Coronary artery (tissue), 2 donors: ENCODE measurements around the gene FOXP4.

Source experiments
- DNase-seq: peaks from one replicate; pipeline ENCODE4 v3.0.0-alpha.2; 2017; ENCODE audit warnings: low spot score
- H3K27ac ChIP-seq, 2 donors: fragments of 200-600 bp; sonication (generic); one replicate each; pipeline ENCODE4 v1.5.1; 2016 to 2019
- H3K4me3 ChIP-seq: fragments of 200-600 bp; sonication (generic); 2 replicates; pipeline ENCODE4 v1.5.1; 2016; ENCODE audit warnings: mild to moderate bottlenecking, moderate library complexity
- CTCF ChIP-seq: fragments of 200-600 bp; sonication (generic); IDR thresholded peaks from one replicate; pipeline ENCODE4 v1.5.1; 2019; ENCODE audit warnings: antibody characterized with exemption

The FOXP4 gene

GRCh38 chr6:41578217-41579087 is 32.3 kb downstream of the FOXP4 start:
- peak overlapping the region in 1 of 2 donors; percentile 42 for H3K27ac ChIP-seq
- no peak overlapping the region for H3K4me3 ChIP-seq
- no peak for DNase-seq
- TF ChIP-seq CTCF: no peak

- no peak overlapping the region for H3K27ac ChIP-seq
- no peak for DNase-seq
- H3K4me3 ChIP-seq: no peak overlapping the region
- TF ChIP-seq CTCF: no peak
These were observed 33.0 kb downstream of the FOXP4 start for GRCh38 chr6:41579088-41579610.

GRCh38 chr6:41580690-41581089 is 34.5 kb downstream of the FOXP4 start:
- H3K4me3 ChIP-seq: no peak overlapping the region
- TF ChIP-seq CTCF: no peak
- DNase-seq: no peak
- H3K27ac ChIP-seq: peak overlapping the region; percentile 44 to 79

GRCh38 chr6:41581381-41581991 is 35.3 kb downstream of the FOXP4 start:
- TF ChIP-seq CTCF: no peak
- H3K4me3 ChIP-seq: no peak overlapping the region
- peak overlapping the region; percentile 44 to 79 for H3K27ac ChIP-seq
- DNase-seq: peak; percentile 83

- no peak overlapping the region for H3K27ac ChIP-seq
- H3K4me3 ChIP-seq: no peak overlapping the region
- no peak for DNase-seq
- no peak for TF ChIP-seq CTCF
These were observed 36.4 kb downstream of the FOXP4 start for GRCh38 chr6:41582540-41582939.

GRCh38 chr6:41583565-41583964 is 37.4 kb downstream of the FOXP4 start:
- TF ChIP-seq CTCF: no peak
- no peak overlapping the region for H3K4me3 ChIP-seq

More at GRCh38 chr6:41583565-41583964, 37.4 kb downstream of the FOXP4 start:
- no peak for DNase-seq
- no peak overlapping the region for H3K27ac ChIP-seq
